Right renal pelvis (tissue), 4 donors: ENCODE results near the gene THAP3. TPM values are rescaled to one million over a fixed set of nuclear protein-coding genes. Genes with fewer than 3 reads are reported as not detected.

Source experiments
- DNase-seq, 4 donors: peaks; one replicate each; pipeline ENCODE4 v3.0.0-alpha.2; 2013; ENCODE audit warnings: low read depth in 4 of 4, low spot score in 3 of 4, missing footprints in 1 of 4
- polyA plus RNA-seq, 4 donors: library from polyadenylated mRNA; unstranded; fragments of 120-200 nt; gene quantifications; one replicate each; pipeline ENCODE4 v1.2.1, GENCODE V29; 2013; ENCODE audit not compliant: insufficient read length in 4 of 4

The THAP3 gene
- 10 to 100 TPM; 17.5 to 22.8 (median 19.2) TPM for polyA plus RNA-seq

GRCh38 chr1:6624710-6625583 lies at the start of gene THAP3:
THAP3 (plus strand) TSS chr1:6624868; CDS start chr1:6625219, 351 bp downstream.
- peak in 1 of 4 donors; percentile 60 for DNase-seq

GRCh38 chr1:6577831-6578525 lies 46.7 kb upstream of the THAP3 start:
- DNase-seq, result no peak

GRCh38 chr1:6578624-6579373 lies 45.9 kb upstream of the THAP3 start:
- no peak for DNase-seq

GRCh38 chr1:6579374-6580118 lies 45.1 kb upstream of the THAP3 start, which contains the start of gene ZBTB48:
ZBTB48 (plus strand) TSS chr1:6579994; CDS start chr1:6580610, 616 bp downstream.
- DNase-seq, result peak; percentile 96 to 98 (median 98)

GRCh38 chr1:6580119-6580592 lies 44.5 kb upstream of the THAP3 start:
- no peak for DNase-seq

GRCh38 chr1:6580593-6581409 lies 43.9 kb upstream of the THAP3 start:
- no peak for DNase-seq

GRCh38 chr1:6581561-6582305 lies 42.9 kb upstream of the THAP3 start:
- no peak for DNase-seq

- no peak for DNase-seq
Observed at GRCh38 chr1:6582370-6582769, 42.3 kb upstream of the THAP3 start.

- DNase-seq, result no peak
Observed at GRCh38 chr1:6584126-6585080, 40.3 kb upstream of the THAP3 start.

- DNase-seq, result no peak
Observed at GRCh38 chr1:6585081-6585722, 39.5 kb upstream of the THAP3 start.

- no peak for DNase-seq
Observed at GRCh38 chr1:6585841-6586240, 38.8 kb upstream of the THAP3 start.

- DNase-seq, result no peak
Observed at GRCh38 chr1:6586404-6586816, 38.3 kb upstream of the THAP3 start.

GRCh38 chr1:6587261-6588005 lies 37.2 kb upstream of the THAP3 start:
- no peak for DNase-seq

GRCh38 chr1:6588128-6588892 lies 36.4 kb upstream of the THAP3 start:
- no peak for DNase-seq

- no peak for DNase-seq
Observed at GRCh38 chr1:6588893-6589520, 35.7 kb upstream of the THAP3 start.
